Stimulated activated CD8-positive, alpha-beta memory T cell treated with anti-CD3 and anti-CD28 coated beads, Interleukin-15, amount 100 ng/mL, for 1 hour (primary cell): ENCODE data around the gene PI16.

Experiments
- DNase-seq: peaks from one replicate; pipeline ENCODE4 v3.0.0-alpha.2; 2020; ENCODE audit warnings: low read depth

Gene PI16

GRCh38 chr6:37004044-37004980 lies 49.8 kb downstream of the PI16 start:
- no peak for DNase-seq

GRCh38 chr6:37005061-37005810 lies 50.7 kb downstream of the PI16 start, which contains the start of gene FGD2:
FGD2 (plus strand) TSS chr6:37005655; CDS start chr6:37005818, 163 bp downstream.
- DNase-seq = no peak

DNA sequence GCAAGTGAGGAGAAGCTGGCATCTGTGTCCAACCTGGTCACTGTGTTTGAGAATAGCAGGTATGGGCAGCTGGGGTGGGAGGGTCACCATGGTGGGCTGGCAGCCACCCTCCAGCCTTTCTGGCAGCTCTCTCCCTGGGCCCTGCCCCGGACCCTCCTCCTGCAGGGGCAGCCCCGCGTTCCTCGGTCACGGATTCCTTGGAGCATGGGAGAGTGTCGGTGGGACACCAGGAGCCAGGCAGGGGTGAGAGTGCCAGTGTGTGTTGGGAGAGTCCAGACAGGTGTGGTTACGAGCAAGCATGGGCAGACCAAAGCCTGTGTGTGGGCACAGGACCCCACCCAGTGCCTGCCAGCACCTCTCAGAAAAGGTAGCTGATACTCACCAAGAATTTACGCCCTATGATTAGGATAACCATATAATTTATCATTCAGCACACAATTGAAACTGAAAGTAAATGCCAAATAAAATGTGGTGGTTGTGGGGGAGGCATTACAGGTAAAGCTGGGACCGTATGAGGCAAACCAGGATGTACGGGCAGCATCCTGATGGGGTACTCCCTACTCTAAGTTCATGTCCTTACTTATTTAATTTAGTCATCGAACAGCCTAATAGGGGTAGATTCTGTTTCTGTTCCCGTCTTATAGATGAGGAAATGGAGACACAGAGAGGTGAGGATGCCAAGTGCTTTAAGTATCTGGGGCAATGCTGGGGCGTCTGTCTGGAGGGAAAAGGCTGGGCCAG lies 51.5 kb downstream of the PI16 start:
- no peak for DNase-seq

DNA sequence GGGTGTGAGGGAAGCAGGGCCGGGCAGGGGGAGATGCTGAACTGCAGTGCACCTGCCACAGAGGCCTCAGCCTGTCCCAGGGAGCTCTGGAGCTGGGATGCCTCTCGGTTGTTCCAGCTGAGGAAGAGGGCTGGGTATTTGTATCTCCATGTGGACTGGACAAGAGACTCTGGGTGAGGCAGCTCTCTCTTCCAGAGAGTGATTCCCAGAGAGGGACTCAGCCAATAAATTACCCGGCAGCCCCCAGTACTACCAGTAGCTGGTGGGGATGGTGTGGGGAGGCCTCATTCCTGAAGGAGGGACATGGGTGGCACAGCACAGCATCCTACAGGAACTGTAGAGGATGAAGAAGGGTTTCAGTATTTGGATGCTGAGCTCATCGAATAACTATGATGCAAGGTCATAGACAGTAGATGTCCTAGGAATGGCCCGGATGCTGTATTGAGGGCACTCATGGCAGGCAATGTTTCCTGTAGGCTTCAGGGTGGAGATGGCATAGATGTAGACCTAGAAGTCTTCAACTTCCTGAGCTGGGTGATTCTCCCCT lies 52.3 kb downstream of the PI16 start:
- no peak for DNase-seq

- DNase-seq = no peak
These were observed 53.0 kb downstream of the PI16 start for GRCh38 chr6:37007340-37008043.

- DNase-seq = no peak
These were observed 54.2 kb downstream of the PI16 start for GRCh38 chr6:37008484-37009465.

DNA sequence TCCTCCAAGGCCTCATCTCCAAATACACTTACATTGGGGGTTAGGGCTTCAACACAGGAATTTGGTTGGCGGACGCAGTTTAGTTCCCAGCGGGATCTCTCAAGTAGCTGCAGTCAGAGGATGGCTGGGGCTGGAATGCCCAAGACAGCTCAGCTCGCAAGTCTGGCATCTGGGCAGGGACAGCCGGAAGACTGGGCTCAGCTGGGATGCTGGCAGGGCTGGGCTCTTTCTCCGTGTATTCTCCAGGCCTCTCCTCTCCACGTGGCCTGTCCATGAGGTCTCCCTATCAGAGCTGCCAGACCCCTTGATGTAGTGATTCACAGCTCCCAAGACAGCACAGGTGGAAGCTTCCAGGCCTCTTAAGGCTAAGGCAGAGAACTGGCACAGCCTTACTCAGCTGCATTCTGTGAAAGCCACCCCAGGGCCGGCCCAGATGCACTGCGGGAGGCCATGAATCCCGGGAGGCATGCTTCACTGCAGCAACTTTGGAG lies 55.9 kb downstream of the PI16 start:
- DNase-seq = no peak

DNA sequence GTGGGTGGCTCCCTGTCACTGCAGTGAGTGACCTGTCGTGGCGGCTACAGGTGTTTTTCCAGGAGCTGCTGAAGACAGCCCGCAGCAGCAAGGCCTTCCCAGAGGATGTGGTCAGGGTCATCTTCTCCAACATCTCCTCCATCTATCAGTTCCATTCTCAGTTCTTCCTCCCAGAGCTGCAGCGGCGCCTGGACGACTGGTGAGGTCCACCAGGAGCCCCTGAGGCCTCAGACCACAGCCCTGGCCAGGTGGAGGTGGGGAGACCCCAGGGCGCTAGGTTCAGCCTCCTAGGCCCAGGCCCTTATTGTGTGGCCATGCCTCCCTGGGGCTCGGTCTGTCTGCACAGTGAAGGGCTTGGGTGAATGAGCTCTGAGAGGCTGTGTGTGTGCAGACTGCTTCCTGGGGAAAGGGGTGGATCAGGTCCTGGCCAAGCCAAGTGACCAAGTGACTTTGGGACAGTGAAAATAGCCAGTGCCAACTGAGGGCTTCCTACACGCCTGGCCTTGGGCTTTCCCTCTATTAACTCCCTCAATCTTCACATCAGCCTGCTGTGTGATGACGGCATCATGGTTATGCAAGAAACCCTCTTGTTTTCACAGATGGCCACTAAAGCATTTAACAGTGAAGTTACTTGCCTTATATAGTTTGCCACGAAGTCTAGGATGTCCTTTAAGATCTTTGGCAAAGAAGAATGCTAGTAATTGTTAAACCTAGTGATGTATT lies 57.3 kb downstream of the PI16 start:
- DNase-seq = no peak

DNA sequence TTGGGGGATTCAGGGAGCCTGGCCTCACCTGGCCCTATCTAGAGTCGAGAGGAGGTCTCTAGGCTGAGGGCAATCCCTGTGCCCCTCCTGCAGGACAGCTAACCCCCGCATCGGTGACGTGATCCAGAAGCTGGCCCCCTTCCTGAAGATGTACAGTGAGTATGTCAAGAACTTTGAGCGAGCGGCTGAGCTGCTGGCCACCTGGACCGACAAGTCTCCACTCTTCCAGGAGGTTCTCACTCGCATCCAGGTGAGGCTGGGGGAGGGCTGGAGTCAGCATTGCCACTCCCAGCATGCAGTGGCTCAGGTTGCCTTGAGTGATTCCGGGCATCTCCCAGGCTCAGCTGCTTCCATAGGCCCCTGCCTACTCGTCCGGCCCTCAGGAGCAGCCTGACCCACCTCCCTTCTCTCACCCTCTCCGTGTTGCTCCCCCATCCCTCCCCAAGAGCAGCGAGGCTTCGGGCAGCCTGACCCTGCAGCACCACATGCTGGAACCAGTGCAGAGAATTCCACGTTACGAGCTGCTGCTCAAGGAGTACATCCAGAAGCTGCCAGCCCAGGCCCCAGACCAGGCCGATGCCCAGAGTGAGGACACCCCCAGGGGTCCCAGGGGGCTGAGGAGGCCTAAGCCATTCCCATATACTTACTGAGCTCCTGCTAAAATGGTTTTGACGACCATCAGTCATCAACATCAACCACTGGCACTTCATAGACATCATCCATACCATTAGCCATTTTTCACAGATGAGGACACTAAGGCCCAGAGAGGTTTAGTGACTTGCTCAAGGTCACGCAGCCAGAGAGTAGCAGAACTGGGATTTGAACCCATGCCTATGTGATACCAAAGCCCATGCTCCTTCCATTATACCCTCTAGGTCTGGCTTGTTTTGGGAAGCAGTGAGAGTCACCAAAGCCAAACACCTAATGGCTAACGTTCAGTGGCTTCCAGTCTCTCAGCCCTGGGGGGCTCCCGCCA lies 59.3 kb downstream of the PI16 start:
- DNase-seq = no peak
